ENCODE data around the gene SP7. TPM values are rescaled to one million over a fixed set of nuclear protein-coding genes. Genes with fewer than 3 reads are reported as not detected.

The SP7 gene
- total and polyA plus RNA-seq, 9 of the 15 experiments (the other 6 are each of a cell fraction or from before 2014, with no cell fraction given): 0.04 TPM; not detected in 8

DNA sequence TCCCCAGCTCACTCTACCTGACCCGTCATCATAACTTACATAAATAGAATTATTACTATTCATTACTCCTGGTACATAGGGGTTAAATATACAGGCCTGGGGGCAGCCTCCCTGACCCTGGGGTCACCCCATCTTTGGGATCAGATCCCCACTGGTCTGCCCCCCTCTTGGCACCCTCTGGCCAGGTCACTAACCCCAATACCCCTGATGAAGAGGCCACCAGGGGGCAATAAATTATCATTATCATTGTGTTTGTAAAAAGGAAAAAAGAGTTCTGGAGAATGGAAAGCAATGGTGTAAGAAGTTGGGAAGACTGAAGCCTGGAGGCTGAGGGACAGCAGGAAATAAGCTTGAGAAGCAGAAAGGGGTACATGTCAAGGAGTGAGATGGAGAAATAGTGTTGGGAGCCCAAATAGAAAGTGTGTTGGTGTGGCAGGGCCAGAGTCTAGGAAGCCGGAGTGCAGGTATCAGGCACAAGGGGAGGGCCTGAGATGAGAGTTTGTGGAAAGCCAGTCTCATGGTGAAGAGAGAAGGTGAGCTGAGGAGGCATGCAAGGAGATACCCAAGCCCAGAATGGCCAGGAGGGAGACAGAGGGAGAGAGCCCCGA lies 8.6 kb downstream of the SP7 start (continued):
- TF ChIP-seq, protein P1, sequence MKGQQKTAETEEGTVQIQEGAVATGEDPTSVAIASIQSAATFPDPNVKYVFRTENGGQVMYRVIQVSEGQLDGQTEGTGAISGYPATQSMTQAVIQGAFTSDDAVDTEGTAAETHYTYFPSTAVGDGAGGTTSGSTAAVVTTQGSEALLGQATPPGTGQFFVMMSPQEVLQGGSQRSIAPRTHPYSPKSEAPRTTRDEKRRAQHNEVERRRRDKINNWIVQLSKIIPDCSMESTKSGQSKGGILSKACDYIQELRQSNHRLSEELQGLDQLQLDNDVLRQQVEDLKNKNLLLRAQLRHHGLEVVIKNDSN (CRISPR knock-in tag; IDR thresholded peaks at IDR 0.05): no peak
- TF ChIP-seq NCOA2 (IDR thresholded peaks at IDR 0.05; ENCODE audit: partially characterized antibody in 2 of 2) (no peak), RAD21 (CRISPR knock-in tag; conservative IDR thresholded peaks at IDR 0.05 in 1 of 2, IDR thresholded peaks at IDR 0.05 in 1 of 2) (peak; percentile 49 to 59), CEBPZ (IDR thresholded peaks at IDR 0.05; ENCODE audit: borderline replicate concordance, low read depth, low read length) (no peak), TCF3 (CRISPR knock-in tag; IDR thresholded peaks at IDR 0.05) (no peak), HDGF (IDR thresholded peaks at IDR 0.05) (peak; percentile 64; the same call in 1 of the 2 replicates), PHB (CRISPR knock-in tag; IDR thresholded peaks at IDR 0.05) (no peak), VEZF1 (CRISPR knock-in tag; IDR thresholded peaks at IDR 0.05) (peak; percentile 52), DACH1 (IDR thresholded peaks at IDR 0.05; ENCODE audit: partially characterized antibody) (no peak), PHTF2 (CRISPR knock-in tag; IDR thresholded peaks at IDR 0.05) (no peak), GTF2A2 (tag; IDR thresholded peaks at IDR 0.05) (no peak)
- TF ChIP-seq, protein P2, sequence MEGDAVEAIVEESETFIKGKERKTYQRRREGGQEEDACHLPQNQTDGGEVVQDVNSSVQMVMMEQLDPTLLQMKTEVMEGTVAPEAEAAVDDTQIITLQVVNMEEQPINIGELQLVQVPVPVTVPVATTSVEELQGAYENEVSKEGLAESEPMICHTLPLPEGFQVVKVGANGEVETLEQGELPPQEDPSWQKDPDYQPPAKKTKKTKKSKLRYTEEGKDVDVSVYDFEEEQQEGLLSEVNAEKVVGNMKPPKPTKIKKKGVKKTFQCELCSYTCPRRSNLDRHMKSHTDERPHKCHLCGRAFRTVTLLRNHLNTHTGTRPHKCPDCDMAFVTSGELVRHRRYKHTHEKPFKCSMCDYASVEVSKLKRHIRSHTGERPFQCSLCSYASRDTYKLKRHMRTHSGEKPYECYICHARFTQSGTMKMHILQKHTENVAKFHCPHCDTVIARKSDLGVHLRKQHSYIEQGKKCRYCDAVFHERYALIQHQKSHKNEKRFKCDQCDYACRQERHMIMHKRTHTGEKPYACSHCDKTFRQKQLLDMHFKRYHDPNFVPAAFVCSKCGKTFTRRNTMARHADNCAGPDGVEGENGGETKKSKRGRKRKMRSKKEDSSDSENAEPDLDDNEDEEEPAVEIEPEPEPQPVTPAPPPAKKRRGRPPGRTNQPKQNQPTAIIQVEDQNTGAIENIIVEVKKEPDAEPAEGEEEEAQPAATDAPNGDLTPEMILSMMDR (IDR thresholded peaks at IDR 0.05 in 2 of 3, conservative IDR thresholded peaks at IDR 0.05 in 1 of 3; ENCODE audit: insufficient read depth in 2 of 3, low read depth in 1 of 3, low read length in 3 of 3): peak; percentile 40 to 64 (median 55); a peak in 5 of 6 replicates

Data from K562 (cell line).